GM20000 (cell line): Measurements from ENCODE around the gene LYAR.

Experiments used
- DNase-seq: peaks from one replicate; pipeline ENCODE4 v3.0.0; 2012; ENCODE audit warnings: low spot score
- CTCF ChIP-seq: IDR thresholded peaks from 2 replicates; pipeline ENCODE4 v1.5.1; 2012; ENCODE audit warnings: mild to moderate bottlenecking, control low read depth; ENCODE audit errors: extremely low read depth, missing control alignments

The LYAR gene

DNA sequence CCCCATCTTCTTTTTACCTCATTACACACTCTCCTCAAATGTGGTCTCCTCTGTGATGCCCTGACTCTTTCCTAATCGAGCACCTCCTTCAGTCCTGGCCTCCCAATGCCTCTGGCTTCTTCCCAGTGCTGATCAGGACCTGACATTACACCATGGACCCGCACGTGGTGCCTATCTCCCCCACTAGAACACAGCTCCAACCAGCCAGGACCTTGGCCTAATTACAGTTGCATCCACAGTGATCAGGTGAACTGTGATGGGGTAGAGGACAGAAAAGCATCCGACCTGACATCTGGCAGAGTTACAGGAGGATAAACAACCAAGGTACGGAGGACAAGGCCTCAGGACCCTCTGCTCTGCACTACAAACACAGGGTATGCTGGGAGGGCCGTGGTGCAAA is 12.4 kb downstream of the LYAR start:
- TF ChIP-seq CTCF: no peak
- DNase-seq: no peak

GRCh38 chr4:4274226-4274625 is 15.7 kb downstream of the LYAR start:
- TF ChIP-seq CTCF: no peak

GRCh38 chr4:4271912-4272311 is 18.0 kb downstream of the LYAR start:
- no peak for TF ChIP-seq CTCF
- DNase-seq: no peak

More at GRCh38 chr4:4274226-4274625, 15.7 kb downstream of the LYAR start:
- no peak for DNase-seq

GRCh38 chr4:4270529-4270928 is 19.4 kb downstream of the LYAR start:
- DNase-seq: no peak
- no peak for TF ChIP-seq CTCF

- no peak for TF ChIP-seq CTCF
- no peak for DNase-seq
These were observed 20.1 kb downstream of the LYAR start for GRCh38 chr4:4269856-4270255.

DNA sequence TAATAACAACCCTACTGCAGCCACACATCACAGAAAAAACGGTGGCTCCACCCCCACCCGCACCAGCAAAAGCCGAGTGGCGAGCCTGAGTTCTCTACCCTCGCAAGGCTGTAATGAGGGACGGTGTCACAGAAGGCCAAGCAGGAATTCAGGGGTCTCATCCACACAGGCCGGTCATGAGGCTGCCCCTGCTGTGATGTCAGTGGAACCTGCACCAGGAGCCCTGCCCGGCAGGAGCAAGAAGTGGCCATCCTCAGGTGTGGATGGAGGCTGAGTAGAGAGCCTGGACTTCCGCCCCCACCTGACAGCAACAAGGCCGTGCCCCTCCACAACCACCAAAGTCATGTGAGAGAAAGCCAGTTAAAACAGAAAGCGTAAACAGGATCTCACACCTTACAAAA is 20.6 kb downstream of the LYAR start:
- DNase-seq: no peak
- TF ChIP-seq CTCF: no peak

DNA sequence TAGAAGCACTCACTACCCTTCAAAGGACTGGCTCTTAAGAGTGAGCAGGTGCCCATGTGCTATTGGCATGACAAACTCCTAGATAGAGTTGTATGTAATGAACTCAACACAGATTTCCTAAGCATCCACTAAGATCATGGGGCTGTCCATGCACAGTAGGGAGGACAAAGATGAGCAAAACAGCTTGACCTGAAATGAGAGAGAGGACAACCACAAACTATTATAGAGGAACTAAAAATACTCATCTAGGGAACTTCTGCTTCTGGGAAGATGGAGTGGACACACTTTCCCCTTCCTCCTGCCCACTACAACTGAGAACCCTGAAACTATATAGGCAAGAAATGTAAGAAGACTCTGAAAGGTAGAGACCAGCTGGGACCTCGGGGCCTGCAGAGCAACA is 21.2 kb downstream of the LYAR start:
- no peak for DNase-seq
- TF ChIP-seq CTCF: no peak
